Panc1 (cell line): ENCODE measurements around the gene D2HGDH. TPM values are rescaled to one million over a fixed set of nuclear protein-coding genes. Genes with fewer than 3 reads are reported as not detected.

Experiments
- ATAC-seq: fragments of 200-7000 bp; cut with Tn5 transposase; 2 replicates; pipeline ENCODE4 v1.9.1; 2020; ENCODE audit warnings: mild to moderate bottlenecking, moderate library complexity
- BruUV-seq: library from RNA; stranded (reverse); fragments of 400-500 nt; replicated peaks from 2 replicates; lab custom pipeline; 2021; lab: Mats Ljungman, UMichigan
- CTCF ChIA-PET: fragments of 300-600 bp; sonication (Branson Sonifier 250); formaldehyde crosslinking; loops from one replicate; lab custom pipeline; 2022; ENCODE audit warnings: antibody characterized with exemption; lab: Charles Lee
- POLR2A ChIA-PET: fragments of 300-600 bp; sonication (Branson Sonifier 250); formaldehyde crosslinking; loops from one replicate; lab custom pipeline; 2022; ENCODE audit warnings: antibody characterized with exemption; lab: Charles Lee
- DNase-seq: peaks from one replicate; pipeline ENCODE4 v3.0.0-alpha.2; 2010; ENCODE audit warnings: low read depth, low spot score
- H3K27ac ChIP-seq: 2 replicates; pipeline ENCODE4 v1.5.1; 2011; ENCODE audit warnings: mild to moderate bottlenecking, low read length, inconsistent platforms
- H3K27me3 ChIP-seq: fragments of 200-500 bp; sonication (Bioruptor generic); 2 replicates; pipeline ENCODE4 v1.6.0; 2014; ENCODE audit warnings: low read length, inconsistent platforms; ENCODE audit not compliant: control insufficient read depth, insufficient read depth
- H3K36me3 ChIP-seq: fragments of 200-500 bp; sonication (Bioruptor generic); 2 replicates; pipeline ENCODE4 v1.5.1; 2014; ENCODE audit warnings: inconsistent platforms, mild to moderate bottlenecking, low read length, moderate library complexity; ENCODE audit not compliant: control insufficient read depth, insufficient read depth
- H3K4me1 ChIP-seq: 2 replicates; pipeline ENCODE4 v1.5.1; 2011; ENCODE audit warnings: inconsistent platforms, mild to moderate bottlenecking, low read length, moderate library complexity; ENCODE audit not compliant: control insufficient read depth, insufficient read depth
- H3K4me3 ChIP-seq, 2 experiments: 2 replicates each; pipeline ENCODE4 v1.5.1; 2011 to 2012; ENCODE audit warnings: low read depth in 2 of 2, low read length in 2 of 2, mild to moderate bottlenecking in 2 of 2, inconsistent platforms in 1 of 2, moderate library complexity in 1 of 2
- H3K9me3 ChIP-seq: fragments of 200-500 bp; sonication (Bioruptor generic); 2 replicates; pipeline ENCODE4 v1.5.1; 2014; ENCODE audit warnings: low read depth, mild to moderate bottlenecking, inconsistent platforms, low read length, moderate library complexity; ENCODE audit not compliant: control insufficient read depth, insufficient read depth
- CTCF ChIP-seq: fragments of 450-650 bp; IDR thresholded peaks from 2 replicates; pipeline ENCODE4 v1.5.1; 2017; ENCODE audit warnings: mild to moderate bottlenecking
- POLR2AphosphoS5 ChIP-seq: IDR thresholded peaks from 2 replicates; pipeline ENCODE4 v1.6.1; 2012; ENCODE audit warnings: mild to moderate bottlenecking, low read depth, low read length, moderate library complexity
- REST ChIP-seq, 2 experiments: IDR thresholded peaks; 2 replicates each; pipeline ENCODE4 v1.6.1; 2011 to 2012; ENCODE audit warnings: low read depth in 2 of 2, control low read depth in 1 of 2, low read length in 1 of 2, mild to moderate bottlenecking in 1 of 2, moderate library complexity in 1 of 2; ENCODE audit not compliant: insufficient read depth in 1 of 2
- SIN3A ChIP-seq: IDR thresholded peaks from 2 replicates; pipeline ENCODE4 v1.6.1; 2012; ENCODE audit warnings: low read depth, mild to moderate bottlenecking, low read length, moderate library complexity, borderline replicate concordance; ENCODE audit not compliant: insufficient read depth
- TCF7L2 ChIP-seq: IDR thresholded peaks from 2 replicates; pipeline ENCODE4 v1.6.1; 2011; ENCODE audit warnings: mild to moderate bottlenecking, low read depth, low read length, inconsistent platforms
- in situ Hi-C: cut with HindIII; loops from 2 replicates; pipeline ENCODE4 v1.10.0; 2016; ENCODE audit warnings: low sequenced_read_pairs, low pct_unique_long_range_greater_than_20kb
- intact Hi-C: fragments of 100-400 bp; cut with micrococcal nuclease; formaldehyde crosslinking; loops from one replicate; pipeline ENCODE4 v1.10.0; 2022; ENCODE audit not compliant: unreplicated experiment
- total RNA-seq: library from RNA; stranded (reverse); gene quantifications from one replicate; pipeline ENCODE4 v1.2.1, GENCODE V29; 2021; ENCODE audit not compliant: unreplicated experiment

Gene D2HGDH
- total RNA-seq, 1 experiment from 2014 or later, result 53.0 TPM

DNA sequence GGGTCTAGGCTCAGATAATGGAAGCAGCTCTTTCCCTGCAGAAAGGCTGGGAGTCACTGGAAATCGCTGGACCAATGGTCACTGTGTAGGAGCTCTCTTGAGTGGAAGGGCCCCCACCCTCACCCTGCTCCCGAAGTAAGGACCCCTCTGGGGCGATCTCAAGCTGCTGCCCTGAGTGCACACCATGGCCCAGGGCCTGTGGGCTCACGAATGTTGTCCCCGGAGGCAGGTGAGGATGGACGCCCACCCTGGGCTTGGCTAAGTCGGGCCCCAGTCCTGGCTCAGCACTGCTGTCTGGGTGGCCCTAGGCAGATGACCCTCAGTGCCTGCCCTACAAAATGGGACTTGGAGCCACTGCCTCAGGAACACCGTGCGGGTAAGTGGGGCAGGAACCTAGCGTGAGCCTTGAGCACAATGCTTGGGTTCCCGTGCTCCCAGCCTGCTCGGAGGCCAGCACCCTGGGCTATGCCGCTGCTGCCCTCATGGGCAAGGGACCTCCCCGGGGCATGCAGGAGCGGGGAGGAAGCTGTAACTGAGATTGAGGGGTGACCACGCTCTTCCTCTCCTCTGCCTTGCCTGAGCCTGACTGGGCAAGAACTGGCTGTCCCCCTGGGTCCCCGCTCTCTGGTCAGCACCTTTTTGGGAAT, 3.7 kb downstream of the D2HGDH start:
- ChIA-PET CTCF (no interaction called here), POLR2A (no interaction called here)
- DNase-seq (no peak), ATAC-seq (no peak)
- in situ Hi-C loops (no loop called here), intact Hi-C loops (loop anchor here (10.0 kb wide), 1 partner anchor 137 kb away; no protein-coding TSS in a partner anchor)
- peaks cover 4% of the 10 kb centered on the region; the same call in 1 of the 2 replicates for H3K4me1 ChIP-seq
- no peak for TF ChIP-seq POLR2AphosphoS5
- TF ChIP-seq TCF7L2, result no peak
- TF ChIP-seq REST (IDR thresholded peaks at IDR 0.05; ENCODE audit: insufficient read depth in 1 of 2, low read depth in 2 of 2, low read length in 1 of 2), result no peak
- TF ChIP-seq CTCF, result no peak
- TF ChIP-seq SIN3A, result no peak
- H3K4me3 ChIP-seq, result no peak overlapping the region
- TSS peak; percentile 47 for BruUV-seq
- H3K27me3 ChIP-seq, result no peaks in the 10 kb centered on the region
- H3K27ac ChIP-seq, result no peak overlapping the region
- H3K36me3 ChIP-seq, result no peaks in the 10 kb centered on the region
- H3K9me3 ChIP-seq, result no peaks in the 10 kb centered on the region

DNA sequence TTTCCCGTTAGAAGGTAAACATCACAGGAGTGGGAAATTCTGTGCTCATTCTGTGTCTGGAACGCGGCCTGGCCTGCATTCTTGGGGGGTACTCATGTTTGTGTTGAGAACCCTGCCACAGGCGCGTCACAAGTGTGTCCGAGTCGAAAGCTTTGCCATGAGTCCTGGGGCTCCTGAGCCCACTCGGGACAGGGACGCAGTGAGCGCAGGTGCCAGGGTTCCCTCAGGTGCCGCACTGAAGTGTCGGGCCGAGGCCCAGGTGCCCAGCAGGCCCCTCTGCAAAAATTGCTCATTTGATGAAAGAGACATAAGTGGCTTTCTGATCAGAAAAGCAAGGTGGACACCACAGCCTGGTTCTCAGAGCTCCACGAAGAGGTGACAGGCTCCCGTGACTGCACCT, 4.7 kb downstream of the D2HGDH start:
- intact Hi-C loops, result loop anchor here (10.0 kb wide), 1 partner anchor 136 kb away; no protein-coding TSS in a partner anchor
- ATAC-seq, result no peak
- CTCF ChIA-PET, result no interaction called here

More for the DNA sequence above, 4.7 kb downstream of the D2HGDH start:
- DNase-seq, result no peak
- no peak overlapping the region for H3K4me3 ChIP-seq
- BruUV-seq, result no TSS peak
- peaks cover 4% of the 10 kb centered on the region; the same call in 1 of the 2 replicates for H3K4me1 ChIP-seq
- H3K27me3 ChIP-seq, result no peaks in the 10 kb centered on the region
- no peak for TF ChIP-seq REST (IDR thresholded peaks at IDR 0.05; ENCODE audit: insufficient read depth in 1 of 2, low read depth in 2 of 2, low read length in 1 of 2)
- no peak for TF ChIP-seq TCF7L2
- TF ChIP-seq SIN3A, result no peak
- TF ChIP-seq POLR2AphosphoS5, result no peak
- TF ChIP-seq CTCF, result no peak
- H3K36me3 ChIP-seq, result no peaks in the 10 kb centered on the region
- no peak overlapping the region for H3K27ac ChIP-seq
- in situ Hi-C loops, result no loop called here
- POLR2A ChIA-PET, result no interaction called here
- H3K9me3 ChIP-seq, result no peaks in the 10 kb centered on the region
